CD8-positive, alpha-beta memory T cell (primary cell): ENCODE data around the gene SLCO4A1. TPM values are rescaled to one million over a fixed set of nuclear protein-coding genes. Genes with fewer than 3 reads are reported as not detected.

Source experiments
- CTCF ChIA-PET: fragments of 350-600 bp; sonication (Branson Sonifier 250); formaldehyde crosslinking; loops from one replicate; lab custom pipeline; 2021; ENCODE audit warnings: antibody characterized with exemption; lab: Charles Lee
- POLR2A ChIA-PET: fragments of 350-600 bp; sonication (Branson Sonifier 250); formaldehyde crosslinking; loops from one replicate; lab custom pipeline; 2021; ENCODE audit warnings: antibody characterized with exemption; lab: Charles Lee
- DNase-seq, 5 donors: peaks; one replicate each; pipeline versions ENCODE4 v3.0.0 to v3.0.0-alpha.2; 2020 to 2022; ENCODE audit warnings: mixed read lengths in 1 of 5
- H3K27ac ChIP-seq: one replicate; pipeline ENCODE4 v1.7.0; 2013; ENCODE audit warnings: low read depth, mild to moderate bottlenecking, low read length, moderate library complexity
- H3K27me3 ChIP-seq: 2 replicates; pipeline ENCODE4 v1.7.0; 2013; ENCODE audit warnings: low read length, mild to moderate bottlenecking; ENCODE audit not compliant: insufficient read depth, poor library complexity, severe bottlenecking
- H3K36me3 ChIP-seq: 2 replicates; pipeline ENCODE4 v1.7.0; 2013; ENCODE audit warnings: mild to moderate bottlenecking, low read length, moderate library complexity; ENCODE audit not compliant: insufficient read depth
- H3K4me1 ChIP-seq: 2 replicates; pipeline ENCODE4 v1.7.0; 2013; ENCODE audit warnings: mild to moderate bottlenecking, low read length, moderate library complexity; ENCODE audit not compliant: insufficient read depth
- H3K4me3 ChIP-seq: 2 replicates; pipeline ENCODE4 v1.7.0; 2013; ENCODE audit warnings: mild to moderate bottlenecking, low read length
- H3K9me3 ChIP-seq: 2 replicates; pipeline ENCODE4 v1.7.0; 2013; ENCODE audit warnings: mild to moderate bottlenecking, low read length
- H3K27ac Mint-ChIP-seq, 8 donors: one replicate each; pipeline ENCODE4 v1.8.0; 2020 to 2021; ENCODE audit warnings: mixed read lengths in 8 of 8, mild to moderate bottlenecking in 6 of 8, inconsistent platforms in 3 of 8, moderate library complexity in 3 of 8
- H3K27me3 Mint-ChIP-seq, 2 donors: one replicate each; pipeline ENCODE4 v1.8.0; 2020 to 2021; ENCODE audit warnings: mixed read lengths in 2 of 2, mild to moderate bottlenecking in 1 of 2, moderate library complexity in 1 of 2
- H3K36me3 Mint-ChIP-seq, 3 donors: one replicate each; pipeline ENCODE4 v1.8.0; 2020 to 2021; ENCODE audit warnings: mixed read lengths in 3 of 3, inconsistent platforms in 1 of 3, mild to moderate bottlenecking in 1 of 3
- H3K4me1 Mint-ChIP-seq, 3 donors: one replicate each; pipeline ENCODE4 v1.8.0; 2020 to 2021; ENCODE audit warnings: mixed read lengths in 3 of 3, inconsistent platforms in 1 of 3, mild to moderate bottlenecking in 1 of 3
- H3K4me3 Mint-ChIP-seq, 7 donors: one replicate each; pipeline ENCODE4 v1.8.0; 2020 to 2021; ENCODE audit warnings: mixed read lengths in 7 of 7, mild to moderate bottlenecking in 6 of 7, moderate library complexity in 4 of 7, inconsistent platforms in 2 of 7
- H3K9me3 Mint-ChIP-seq, 5 donors: one replicate each; pipeline ENCODE4 v1.8.0; 2020 to 2022; ENCODE audit warnings: mixed read lengths in 5 of 5, mild to moderate bottlenecking in 3 of 5, moderate library complexity in 2 of 5, inconsistent platforms in 1 of 5
- polyA plus RNA-seq: library from polyadenylated mRNA; unstranded; fragments of 300-500 nt; fragmentation: Illumina TruSeq; gene quantifications from one replicate; pipeline ENCODE4 v1.2.3, GENCODE V29; 2021
- total RNA-seq, 2 experiments: library from RNA; stranded (reverse); gene quantifications; one replicate each; pipeline ENCODE4 v1.2.3, GENCODE V29; 2021

Gene SLCO4A1
- total and polyA plus RNA-seq, 3 experiments from 2014 or later, result 0.47 to 44.9 (median 42.0) TPM

DNA sequence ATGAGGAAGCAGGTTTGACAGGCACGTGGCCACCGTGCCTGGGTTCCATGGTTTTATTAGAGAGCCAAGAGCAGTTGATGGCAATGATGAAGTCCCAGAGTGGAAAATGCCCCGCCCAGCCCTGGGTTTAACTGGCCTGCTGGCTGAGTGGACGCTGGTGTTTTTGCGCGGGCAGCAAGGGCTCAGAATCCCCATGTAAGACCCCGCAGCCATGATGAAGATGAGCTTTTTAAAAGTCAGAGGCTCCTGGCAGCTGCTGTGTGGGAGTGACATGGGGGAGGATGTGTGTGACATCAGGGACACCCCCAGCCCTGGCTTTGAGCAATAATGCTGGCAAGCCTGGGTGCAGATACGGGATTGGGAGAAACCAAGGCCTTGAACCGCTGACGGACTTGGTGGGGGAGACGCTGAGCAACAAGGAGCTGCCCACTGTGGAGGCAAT is 33.0 kb upstream of the SLCO4A1 start:
- ChIA-PET POLR2A (no interaction called here), CTCF (no interaction called here)
- Mint-ChIP-seq H3K27me3 (peaks cover 5 to 22% of the 10 kb centered on the region in 2 donors), H3K4me3 (no peak overlapping the region), H3K27ac (no peak overlapping the region), H3K9me3 (no peaks in the 10 kb centered on the region), H3K4me1 (no peaks in the 10 kb centered on the region), H3K36me3 (no peaks in the 10 kb centered on the region)
- H3K36me3 ChIP-seq, result no peaks in the 10 kb centered on the region
- H3K4me3 ChIP-seq, result no peak overlapping the region
- DNase-seq, result no peak
- H3K4me1 ChIP-seq, result peaks cover under 1% of the 10 kb centered on the region
- no peaks in the 10 kb centered on the region for H3K9me3 ChIP-seq
- H3K27me3 ChIP-seq, result no peaks in the 10 kb centered on the region
- H3K27ac ChIP-seq, result no peak overlapping the region

DNA sequence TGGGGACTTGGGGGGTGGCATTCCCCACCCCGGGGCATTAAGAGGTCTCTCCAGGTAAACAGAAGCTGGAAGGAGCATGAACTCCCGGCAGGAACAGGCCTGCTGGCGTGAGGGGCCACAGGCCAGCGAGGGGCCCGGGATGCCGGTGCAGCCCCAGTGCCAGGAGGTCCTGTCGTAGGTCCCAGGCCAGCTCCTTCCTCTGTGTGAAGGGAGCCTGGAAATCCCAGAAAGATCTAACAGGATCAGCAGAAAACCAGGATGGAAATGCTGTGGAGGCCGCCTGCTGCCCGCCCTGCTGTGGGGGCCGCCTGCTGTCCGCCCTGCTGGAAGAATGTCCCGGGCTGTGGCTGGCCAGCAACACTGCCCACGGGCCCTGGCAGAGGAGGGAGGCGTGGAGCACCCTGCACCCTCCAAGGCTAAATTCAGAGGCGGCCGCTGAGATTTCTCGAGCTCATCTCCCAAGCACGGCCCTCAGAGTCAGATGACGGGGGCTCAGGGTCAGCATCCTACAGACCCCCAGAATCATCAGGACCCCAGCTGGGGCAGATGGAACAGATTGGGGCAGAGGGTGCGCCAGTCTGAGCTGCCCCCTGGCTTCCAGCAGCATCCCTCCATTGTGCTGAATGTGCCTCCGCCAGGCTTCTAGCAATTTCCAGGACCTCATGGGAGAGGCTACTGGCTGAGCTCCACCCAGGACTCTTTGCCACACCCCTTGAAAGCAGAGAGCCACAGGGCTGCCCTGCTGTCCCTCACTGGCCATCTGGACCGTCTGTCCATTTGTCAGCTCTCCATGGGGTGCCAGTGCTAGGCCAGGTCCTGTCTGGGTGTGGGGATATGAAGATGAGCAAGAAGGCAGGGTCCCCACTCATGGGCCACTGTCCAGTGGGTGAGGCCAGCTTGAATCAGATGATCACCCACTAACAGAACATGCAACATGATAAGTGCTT is 32.2 kb upstream of the SLCO4A1 start:
- Histone ChIP-seq H3K4me3 (no peak overlapping the region), H3K4me1 (no peaks in the 10 kb centered on the region), H3K36me3 (no peaks in the 10 kb centered on the region), H3K27me3 (no peaks in the 10 kb centered on the region), H3K27ac (no peak overlapping the region), H3K9me3 (no peaks in the 10 kb centered on the region)
- Mint-ChIP-seq H3K4me1 (no peaks in the 10 kb centered on the region), H3K36me3 (no peaks in the 10 kb centered on the region), H3K9me3 (no peaks in the 10 kb centered on the region), H3K4me3 (no peak overlapping the region), H3K27ac (peak overlapping the region in 1 of 8 donors; percentile 48), H3K27me3 (peaks cover 5 to 22% of the 10 kb centered on the region in 2 donors)
- ChIA-PET CTCF (no interaction called here), POLR2A (no interaction called here)
- DNase-seq, result no peak

DNA sequence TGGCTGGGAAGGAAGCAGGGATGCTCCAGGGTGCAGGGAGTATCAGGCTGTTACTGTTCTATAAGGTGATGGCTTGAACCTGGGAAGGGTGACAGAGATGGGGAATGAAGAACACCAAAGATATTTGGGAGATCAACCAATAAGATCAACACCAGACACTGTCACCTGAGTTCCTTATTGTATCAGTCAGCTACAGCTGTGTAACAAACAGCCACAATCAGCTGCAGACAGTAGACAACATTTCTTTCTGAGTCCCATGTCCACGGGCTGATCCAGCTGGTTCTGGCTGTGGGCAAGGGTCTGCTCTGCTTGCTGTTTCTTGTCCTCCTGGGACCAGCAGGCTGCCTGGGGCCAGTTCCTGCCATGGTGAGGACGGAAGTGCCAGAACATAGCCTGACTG is 31.3 kb upstream of the SLCO4A1 start:
- Histone ChIP-seq H3K27ac (no peak overlapping the region), H3K36me3 (no peaks in the 10 kb centered on the region), H3K27me3 (no peaks in the 10 kb centered on the region), H3K4me3 (no peak overlapping the region), H3K4me1 (no peaks in the 10 kb centered on the region), H3K9me3 (no peaks in the 10 kb centered on the region)
- ChIA-PET POLR2A (no interaction called here), CTCF (no interaction called here)
- no peak overlapping the region for H3K27ac Mint-ChIP-seq
- peaks cover 5 to 22% of the 10 kb centered on the region in 2 donors for H3K27me3 Mint-ChIP-seq
- peaks cover 0 to 5% (median 2%) of the 10 kb centered on the region in 3 donors for H3K4me1 Mint-ChIP-seq
- DNase-seq, result no peak
- no peaks in the 10 kb centered on the region for H3K9me3 Mint-ChIP-seq
- H3K4me3 Mint-ChIP-seq, result no peak overlapping the region
- no peaks in the 10 kb centered on the region for H3K36me3 Mint-ChIP-seq

- CTCF ChIA-PET, result interaction anchor here (1.0 kb wide), 1 partner anchor 112 kb away, joined by 3 read pairs; no protein-coding TSS in a partner anchor
- Histone ChIP-seq H3K27me3 (no peaks in the 10 kb centered on the region), H3K4me1 (peaks cover 2% of the 10 kb centered on the region), H3K4me3 (no peak overlapping the region), H3K27ac (no peak overlapping the region), H3K36me3 (no peaks in the 10 kb centered on the region), H3K9me3 (no peaks in the 10 kb centered on the region)
- H3K9me3 Mint-ChIP-seq, result no peaks in the 10 kb centered on the region
- POLR2A ChIA-PET, result no interaction called here
- H3K27me3 Mint-ChIP-seq, result peaks cover 5 to 18% of the 10 kb centered on the region in 2 donors
- no peak for DNase-seq
- no peaks in the 10 kb centered on the region for H3K36me3 Mint-ChIP-seq
- peaks cover 2 to 8% (median 5%) of the 10 kb centered on the region in 3 donors for H3K4me1 Mint-ChIP-seq
- no peak overlapping the region for H3K4me3 Mint-ChIP-seq
- no peak overlapping the region for H3K27ac Mint-ChIP-seq
Measured at GRCh38 chr20:62611819-62612218, 30.5 kb upstream of the SLCO4A1 start.

GRCh38 chr20:62614085-62614960 is 28.0 kb upstream of the SLCO4A1 start:
- Histone ChIP-seq H3K9me3 (no peaks in the 10 kb centered on the region), H3K4me1 (peaks cover 23% of the 10 kb centered on the region), H3K4me3 (no peak overlapping the region), H3K27ac (no peak overlapping the region), H3K36me3 (no peaks in the 10 kb centered on the region), H3K27me3 (no peaks in the 10 kb centered on the region)
- POLR2A ChIA-PET, result no interaction called here
- Mint-ChIP-seq H3K27me3 (peaks cover 0 to 10% of the 10 kb centered on the region in 2 donors), H3K4me1 (peaks cover 22 to 32% (median 23%) of the 10 kb centered on the region in 3 donors), H3K9me3 (no peaks in the 10 kb centered on the region), H3K4me3 (no peak overlapping the region), H3K36me3 (no peaks in the 10 kb centered on the region), H3K27ac (no peak overlapping the region)
- CTCF ChIA-PET, result interaction anchor here (1.7 kb wide), 1 partner anchor 114 kb away, joined by 5 read pairs; no protein-coding TSS in a partner anchor
- DNase-seq, result no peak

GRCh38 chr20:62614961-62615680 is 27.2 kb upstream of the SLCO4A1 start:
- Mint-ChIP-seq H3K27ac (peak overlapping the region in 2 of 8 donors; percentile 33 to 67), H3K4me1 (peaks cover 22 to 32% (median 23%) of the 10 kb centered on the region in 3 donors), H3K9me3 (no peaks in the 10 kb centered on the region), H3K36me3 (no peaks in the 10 kb centered on the region), H3K4me3 (no peak overlapping the region), H3K27me3 (peaks cover 0 to 8% of the 10 kb centered on the region in 2 donors)
- ChIA-PET POLR2A (no interaction called here), CTCF (interaction anchor here (1.7 kb wide), 1 partner anchor 115 kb away, joined by 5 read pairs; no protein-coding TSS in a partner anchor)
- no peak overlapping the region for H3K4me3 ChIP-seq
- H3K27ac ChIP-seq, result no peak overlapping the region
- H3K9me3 ChIP-seq, result no peaks in the 10 kb centered on the region
- H3K27me3 ChIP-seq, result no peaks in the 10 kb centered on the region
- DNase-seq, result no peak
- H3K36me3 ChIP-seq, result no peaks in the 10 kb centered on the region
- peaks cover 23% of the 10 kb centered on the region for H3K4me1 ChIP-seq

DNA sequence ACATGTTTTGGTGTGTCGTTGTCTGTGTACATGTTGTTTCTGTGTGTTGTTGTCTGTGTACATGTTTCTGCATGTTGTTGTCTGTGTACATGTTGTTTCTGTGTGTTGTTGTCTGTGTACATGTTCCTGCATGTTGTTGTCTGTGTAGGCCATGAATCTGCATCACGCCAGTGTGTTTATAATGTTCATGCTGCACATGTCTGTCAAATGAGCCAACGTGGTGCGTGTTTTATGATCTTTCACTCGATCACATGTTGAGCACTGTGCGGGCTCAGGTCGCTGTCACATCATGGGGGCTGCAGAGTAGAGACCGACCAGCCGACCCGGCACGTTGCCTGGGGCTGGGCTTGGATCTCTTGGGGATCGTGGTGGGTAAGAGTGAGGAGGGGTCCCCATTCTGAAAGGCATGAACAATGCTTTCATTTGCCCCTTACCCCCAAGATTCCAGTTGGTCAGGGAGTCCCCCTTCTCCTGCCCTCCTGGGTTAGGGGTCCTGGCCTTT is 26.5 kb upstream of the SLCO4A1 start:
- Histone ChIP-seq H3K9me3 (no peaks in the 10 kb centered on the region), H3K27ac (no peak overlapping the region), H3K4me3 (no peak overlapping the region), H3K27me3 (no peaks in the 10 kb centered on the region), H3K4me1 (peaks cover 23% of the 10 kb centered on the region), H3K36me3 (no peaks in the 10 kb centered on the region)
- DNase-seq, result no peak
- Mint-ChIP-seq H3K27me3 (peaks cover 0 to 4% of the 10 kb centered on the region in 2 donors), H3K4me3 (no peak overlapping the region), H3K36me3 (no peaks in the 10 kb centered on the region), H3K9me3 (no peaks in the 10 kb centered on the region), H3K4me1 (peaks cover 22 to 32% (median 23%) of the 10 kb centered on the region in 3 donors), H3K27ac (peak overlapping the region in 2 of 8 donors; percentile 45 to 67)
- POLR2A ChIA-PET, result no interaction called here
- CTCF ChIA-PET, result interaction anchor here (1.3 to 2.0 kb wide), 4 partner anchors 8 to 316 kb away, joined by 3 to 15 read pairs (median 7); no protein-coding TSS in a partner anchor
